Cortex of kidney (tissue), 1 donor: ENCODE measurements around the gene BTBD9.
"Not testable (repeated sequence)": the region's sequence is repeated elsewhere in the genome, so short reads cannot be mapped to it uniquely, and the experiment has no call there.

Source experiments
- DNase-seq: peaks from one replicate; lab custom pipeline; 2025; lab: John Stamatoyannopoulos, UW

The BTBD9 gene

GRCh38 chr6:38429546-38429945 lies 210.2 kb downstream of the BTBD9 start:
- DNase-seq = no peak

GRCh38 chr6:38427492-38428210 lies 212.1 kb downstream of the BTBD9 start:
- DNase-seq = no peak

GRCh38 chr6:38425788-38426488 lies 213.8 kb downstream of the BTBD9 start:
- DNase-seq = not testable (repeated sequence)

GRCh38 chr6:38423746-38424145 lies 216.0 kb downstream of the BTBD9 start:
- no peak for DNase-seq

GRCh38 chr6:38420207-38420606 lies 219.5 kb downstream of the BTBD9 start:
- no peak for DNase-seq

- DNase-seq = no peak
Observed at GRCh38 chr6:38417521-38417920, 222.2 kb downstream of the BTBD9 start.

GRCh38 chr6:38415231-38416005 lies 224.3 kb downstream of the BTBD9 start:
- no peak for DNase-seq

GRCh38 chr6:38413102-38413800 lies 226.5 kb downstream of the BTBD9 start:
- DNase-seq = no peak

- DNase-seq = no peak
Observed at GRCh38 chr6:38407192-38407591, 232.5 kb downstream of the BTBD9 start.

- DNase-seq = no peak
Observed at GRCh38 chr6:38406096-38406495, 233.6 kb downstream of the BTBD9 start.

GRCh38 chr6:38404900-38405556 lies 234.7 kb downstream of the BTBD9 start:
- no peak for DNase-seq

- no peak for DNase-seq
Observed at GRCh38 chr6:38404355-38404754, 235.4 kb downstream of the BTBD9 start.

- DNase-seq = no peak
Observed at GRCh38 chr6:38403548-38403947, 236.2 kb downstream of the BTBD9 start.

- DNase-seq = no peak
Observed at GRCh38 chr6:38400764-38401163, 239.0 kb downstream of the BTBD9 start.

GRCh38 chr6:38400101-38400500 lies 239.6 kb downstream of the BTBD9 start:
- no peak for DNase-seq

GRCh38 chr6:38396209-38396608 lies 243.5 kb downstream of the BTBD9 start:
- no peak for DNase-seq

GRCh38 chr6:38393986-38394385 lies 245.7 kb downstream of the BTBD9 start:
- DNase-seq = no peak

- DNase-seq = no peak
Observed at GRCh38 chr6:38391626-38392579, 247.8 kb downstream of the BTBD9 start.

- no peak for DNase-seq
Observed at GRCh38 chr6:38391206-38391605, 248.5 kb downstream of the BTBD9 start.

- no peak for DNase-seq
Observed at GRCh38 chr6:38389875-38390274, 249.9 kb downstream of the BTBD9 start.

GRCh38 chr6:38387971-38388370 lies 251.8 kb downstream of the BTBD9 start:
- DNase-seq = no peak
